WTC11 (cell line): ENCODE results near the gene CCDC88B. TPM values are rescaled to one million over a fixed set of nuclear protein-coding genes. Genes with fewer than 3 reads are reported as not detected.

Experiments used
- ATAC-seq: fragments of 200-7000 bp; cut with Tn5 transposase; 2 replicates; pipeline ENCODE4 v1.10.0; 2021; ENCODE audit warnings: mild to moderate bottlenecking, moderate library complexity
- CTCF ChIA-PET: fragments of 300-600 bp; sonication (Branson Sonifier 250); formaldehyde crosslinking; loops from one replicate; lab custom pipeline; 2021; ENCODE audit warnings: antibody characterized with exemption; lab: Charles Lee
- POLR2A ChIA-PET: fragments of 350-600 bp; sonication (Branson Sonifier 250); formaldehyde crosslinking; loops from one replicate; lab custom pipeline; 2021; ENCODE audit warnings: antibody characterized with exemption; lab: Charles Lee
- DNase-seq: peaks from one replicate; pipeline ENCODE4 v3.0.0; 2021; ENCODE audit warnings: low spot score
- H3K27ac Mint-ChIP-seq: 2 replicates; pipeline ENCODE4 v1.8.0; 2021; ENCODE audit warnings: mixed read lengths
- H3K27me3 Mint-ChIP-seq: 2 replicates; pipeline ENCODE4 v1.8.0; 2021; ENCODE audit warnings: low read depth, mild to moderate bottlenecking, moderate library complexity, mixed read lengths
- H3K36me3 Mint-ChIP-seq: 2 replicates; pipeline ENCODE4 v1.8.0; 2021; ENCODE audit warnings: mixed read lengths
- H3K4me1 Mint-ChIP-seq: 2 replicates; pipeline ENCODE4 v1.8.0; 2022; ENCODE audit warnings: mixed read lengths
- H3K4me3 Mint-ChIP-seq: 2 replicates; pipeline ENCODE4 v1.8.0; 2021; ENCODE audit warnings: mild to moderate bottlenecking, moderate library complexity, mixed read lengths
- H3K9me3 Mint-ChIP-seq: 2 replicates; pipeline ENCODE4 v1.8.0; 2021; ENCODE audit warnings: mixed read lengths
- CREM ChIP-seq: sonication (generic); formaldehyde crosslinking; IDR thresholded peaks from 2 replicates; pipeline ENCODE4 v1.8.1; 2022; ENCODE audit warnings: mild to moderate bottlenecking, missing genetic modification reagents, moderate library complexity
- E2F5 ChIP-seq: sonication (generic); formaldehyde crosslinking; IDR thresholded peaks from 2 replicates; pipeline ENCODE4 v1.8.1; 2022; ENCODE audit warnings: mild to moderate bottlenecking, moderate library complexity, missing genetic modification reagents
- ERG ChIP-seq: fragments of 250-450 bp; sonication (Bioruptor Pico); IDR thresholded peaks from 2 replicates; pipeline ENCODE4 v1.8.0; 2021; ENCODE audit warnings: mild to moderate bottlenecking
- HMGA2 ChIP-seq: fragments of 250-450 bp; sonication (Bioruptor Pico); IDR thresholded peaks from 2 replicates; pipeline ENCODE4 v1.4.0; 2021; ENCODE audit warnings: mild to moderate bottlenecking, moderate library complexity
- HMGXB4 ChIP-seq: sonication (generic); formaldehyde crosslinking; IDR thresholded peaks from 2 replicates; pipeline ENCODE4 v1.8.1; 2023; ENCODE audit warnings: mild to moderate bottlenecking, moderate library complexity, missing genetic modification reagents
- PRDM15 ChIP-seq: sonication (generic); formaldehyde crosslinking; IDR thresholded peaks from 2 replicates; pipeline ENCODE4 v1.8.0; 2022; ENCODE audit warnings: missing genetic modification reagents
- RORB ChIP-seq: fragments of 250-450 bp; sonication (Bioruptor Pico); IDR thresholded peaks from 2 replicates; pipeline ENCODE4 v1.9.0; 2021; ENCODE audit warnings: mild to moderate bottlenecking
- SP1 ChIP-seq: sonication (generic); formaldehyde crosslinking; conservative IDR thresholded peaks from 2 replicates; pipeline ENCODE4 v1.8.1; 2022; ENCODE audit warnings: missing genetic modification reagents
- STAT6 ChIP-seq: sonication (generic); formaldehyde crosslinking; conservative IDR thresholded peaks from 2 replicates; pipeline ENCODE4 v1.8.1; 2023; ENCODE audit warnings: mild to moderate bottlenecking, low read depth, missing genetic modification reagents, moderate library complexity
- ZBTB21 ChIP-seq: sonication (generic); formaldehyde crosslinking; IDR thresholded peaks from 2 replicates; pipeline ENCODE4 v1.8.1; 2023; ENCODE audit warnings: mild to moderate bottlenecking, missing genetic modification reagents, borderline replicate concordance
- ZBTB43 ChIP-seq: sonication (generic); formaldehyde crosslinking; IDR thresholded peaks from 2 replicates; pipeline ENCODE4 v1.8.1; 2023; ENCODE audit warnings: mild to moderate bottlenecking, missing genetic modification reagents
- ZMAT4 ChIP-seq: fragments of 250-450 bp; sonication (Bioruptor Pico); IDR thresholded peaks from 2 replicates; pipeline ENCODE4 v1.9.0; 2021; ENCODE audit warnings: mild to moderate bottlenecking
- ZNF121 ChIP-seq: sonication (generic); formaldehyde crosslinking; IDR thresholded peaks from 2 replicates; pipeline ENCODE4 v1.8.0; 2023; ENCODE audit warnings: missing genetic modification reagents
- ZNF138 ChIP-seq: sonication (generic); formaldehyde crosslinking; conservative IDR thresholded peaks from 2 replicates; pipeline ENCODE4 v1.8.1; 2022; ENCODE audit warnings: mild to moderate bottlenecking, moderate library complexity, missing genetic modification reagents
- ZNF232 ChIP-seq: sonication (generic); formaldehyde crosslinking; IDR thresholded peaks from 2 replicates; pipeline ENCODE4 v1.8.0; 2022; ENCODE audit warnings: mild to moderate bottlenecking, missing genetic modification reagents
- ZNF416 ChIP-seq: fragments of 250-450 bp; sonication (Bioruptor Pico); IDR thresholded peaks from 2 replicates; pipeline ENCODE4 v1.9.0; 2021; ENCODE audit warnings: mild to moderate bottlenecking, inconsistent platforms
- ZNF512 ChIP-seq: sonication (generic); formaldehyde crosslinking; IDR thresholded peaks from 2 replicates; pipeline ENCODE4 v1.8.1; 2022; ENCODE audit warnings: missing genetic modification reagents, borderline replicate concordance
- total RNA-seq: library from RNA; stranded (reverse); gene quantifications from 3 replicates; pipeline ENCODE4 v1.2.3, GENCODE V29; 2021

CCDC88B gene
- total RNA-seq, 1 experiment from 2014 or later: 17.0 TPM

GRCh38 chr11:64334764-64335735, 5.0 kb upstream of the CCDC88B start (continued):
- TF ChIP-seq E2F5 (CRISPR knock-in tag) (no peak), HMGA2 (0 out of 2 replicates have a peak, but pooled peaks have one; percentile 39), ZNF121 (CRISPR knock-in tag) (peak; percentile 95), ZNF232 (CRISPR knock-in tag) (no peak), ZNF416 (CRISPR knock-in tag) (no peak), PRDM15 (CRISPR knock-in tag) (no peak)
- TF ChIP-seq, all 79 proteins: peak for 2

- POLR2A ChIA-PET: interaction anchor here (1.1 kb wide), 1 partner anchor 20 kb away, joined by 4 read pairs; the partner anchor contains the start of genes PRDX5 and TRMT112
- H3K36me3 Mint-ChIP-seq: no peaks in the 10 kb centered on the region
- no peak for ATAC-seq
- H3K27ac Mint-ChIP-seq: no peak overlapping the region; the same call in 1 of the 2 replicates
- H3K27me3 Mint-ChIP-seq: peaks cover 34% of the 10 kb centered on the region
- no peak for TF ChIP-seq STAT6 (CRISPR knock-in tag)
- TF ChIP-seq SP1 (CRISPR knock-in tag): no peak
- no peak for TF ChIP-seq HMGXB4 (CRISPR knock-in tag)
- TF ChIP-seq CREM: no peak
- no peak for TF ChIP-seq ZNF512 (CRISPR knock-in tag)
- no peak for TF ChIP-seq ZNF138 (CRISPR knock-in tag)
- no peak for TF ChIP-seq ZBTB21 (CRISPR knock-in tag)
- no peak for TF ChIP-seq ERG
- TF ChIP-seq ZMAT4 (CRISPR knock-in tag): no peak
- TF ChIP-seq ZBTB43 (CRISPR knock-in tag): no peak
- no peak for TF ChIP-seq RORB (CRISPR knock-in tag)
- peaks cover 18% of the 10 kb centered on the region for H3K4me1 Mint-ChIP-seq
- H3K4me3 Mint-ChIP-seq: no peak overlapping the region
- CTCF ChIA-PET: interaction anchor here (1.3 to 13.9 kb wide), 3 partner anchors 15 to 34 kb away, joined by 3 to 437 read pairs (median 5); partner anchors contain the start of genes PRDX5 and TRMT112
- DNase-seq: no peak
- no peaks in the 10 kb centered on the region for H3K9me3 Mint-ChIP-seq
Measured at GRCh38 chr11:64337538-64338249, 2.3 kb upstream of the CCDC88B start.
